ENCODE measurements around the gene GNPDA1.

- TF ChIP-seq, protein P1, sequence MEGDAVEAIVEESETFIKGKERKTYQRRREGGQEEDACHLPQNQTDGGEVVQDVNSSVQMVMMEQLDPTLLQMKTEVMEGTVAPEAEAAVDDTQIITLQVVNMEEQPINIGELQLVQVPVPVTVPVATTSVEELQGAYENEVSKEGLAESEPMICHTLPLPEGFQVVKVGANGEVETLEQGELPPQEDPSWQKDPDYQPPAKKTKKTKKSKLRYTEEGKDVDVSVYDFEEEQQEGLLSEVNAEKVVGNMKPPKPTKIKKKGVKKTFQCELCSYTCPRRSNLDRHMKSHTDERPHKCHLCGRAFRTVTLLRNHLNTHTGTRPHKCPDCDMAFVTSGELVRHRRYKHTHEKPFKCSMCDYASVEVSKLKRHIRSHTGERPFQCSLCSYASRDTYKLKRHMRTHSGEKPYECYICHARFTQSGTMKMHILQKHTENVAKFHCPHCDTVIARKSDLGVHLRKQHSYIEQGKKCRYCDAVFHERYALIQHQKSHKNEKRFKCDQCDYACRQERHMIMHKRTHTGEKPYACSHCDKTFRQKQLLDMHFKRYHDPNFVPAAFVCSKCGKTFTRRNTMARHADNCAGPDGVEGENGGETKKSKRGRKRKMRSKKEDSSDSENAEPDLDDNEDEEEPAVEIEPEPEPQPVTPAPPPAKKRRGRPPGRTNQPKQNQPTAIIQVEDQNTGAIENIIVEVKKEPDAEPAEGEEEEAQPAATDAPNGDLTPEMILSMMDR (IDR thresholded peaks at IDR 0.05; ENCODE audit: low read length), result no peak
- no peak for TF ChIP-seq EZH2 (IDR thresholded peaks at IDR 0.05; ENCODE audit: borderline replicate concordance, low read length)
Observed at GRCh38 chr5:142056816-142057696, 44.2 kb upstream of the GNPDA1 start.

All from OCI-LY1 (cell line).